NCI-H2081 (cell line): ENCODE measurements around the gene FNDC11.

Source experiments
- DNase-seq, 2 experiments: peaks; one replicate each; lab custom pipeline; 2025; lab: John Stamatoyannopoulos, UW

FNDC11 gene

DNA sequence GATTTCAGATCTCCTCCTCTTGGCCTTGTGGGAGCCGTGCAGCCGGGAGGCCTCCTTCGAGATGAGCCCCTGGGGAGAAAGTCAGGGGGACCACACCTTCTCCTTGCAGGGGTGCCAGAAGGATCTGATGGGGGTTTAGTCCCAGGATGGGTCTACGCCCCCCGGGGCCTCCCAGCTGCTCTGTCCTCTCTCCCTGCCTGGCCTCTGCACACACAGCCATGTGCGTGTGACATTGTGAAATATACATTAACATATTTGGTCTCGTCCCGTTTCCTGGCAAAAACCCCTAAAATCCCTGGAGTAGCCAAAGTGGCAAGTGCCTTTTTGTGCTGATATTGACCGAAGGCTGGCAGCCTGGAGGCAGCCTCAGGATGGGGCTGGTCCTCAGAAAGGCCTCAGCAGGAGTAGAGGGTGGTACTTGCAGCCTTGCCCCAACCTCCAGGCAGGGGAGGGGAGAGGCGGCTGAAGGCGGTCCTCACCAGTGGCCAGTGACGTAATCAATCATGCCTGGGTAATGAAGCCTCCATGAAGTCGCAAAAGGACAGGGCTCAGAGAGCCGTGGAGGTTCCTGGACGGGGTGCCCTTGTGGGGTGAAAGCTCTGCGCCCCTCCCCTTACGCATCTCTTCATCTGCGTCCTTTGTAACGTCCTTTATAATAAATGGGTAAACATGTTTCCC lies 25.2 kb downstream of the FNDC11 start:
- DNase-seq = no peak

DNA sequence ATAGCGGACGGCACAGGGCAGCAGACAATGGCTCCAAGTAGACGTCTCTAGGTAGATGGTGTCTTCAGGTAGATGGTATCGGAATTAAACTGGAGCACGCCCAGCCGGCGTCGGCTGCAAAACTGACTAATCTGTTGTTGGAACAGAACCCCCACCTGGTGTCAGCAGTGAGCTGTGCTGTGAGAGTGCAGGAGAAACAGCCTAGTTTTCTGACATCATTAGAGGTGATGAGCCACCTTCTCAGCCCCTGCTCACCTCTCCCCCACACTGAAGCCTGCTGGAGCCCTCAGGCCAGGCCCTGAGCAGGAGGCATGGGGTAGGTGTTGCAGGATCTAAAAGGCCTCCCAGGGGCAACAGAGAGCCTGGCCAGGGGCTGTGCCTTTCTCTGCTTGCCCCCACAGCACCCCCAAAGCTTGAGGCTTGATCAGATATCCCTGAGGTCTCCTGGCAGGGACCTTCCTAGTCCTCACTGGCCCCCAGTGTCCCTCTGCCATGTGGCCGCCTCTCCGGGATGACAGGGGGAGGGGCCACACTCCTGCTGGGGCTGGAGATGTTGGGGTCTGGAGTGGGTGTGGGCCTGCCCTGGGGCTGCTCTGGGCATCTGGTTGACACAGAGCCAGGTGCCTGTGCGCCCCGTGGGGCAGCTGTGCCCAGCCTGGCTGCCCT lies 27.0 kb downstream of the FNDC11 start:
- peak in 1 of 2 experiments; percentile 27 for DNase-seq

DNA sequence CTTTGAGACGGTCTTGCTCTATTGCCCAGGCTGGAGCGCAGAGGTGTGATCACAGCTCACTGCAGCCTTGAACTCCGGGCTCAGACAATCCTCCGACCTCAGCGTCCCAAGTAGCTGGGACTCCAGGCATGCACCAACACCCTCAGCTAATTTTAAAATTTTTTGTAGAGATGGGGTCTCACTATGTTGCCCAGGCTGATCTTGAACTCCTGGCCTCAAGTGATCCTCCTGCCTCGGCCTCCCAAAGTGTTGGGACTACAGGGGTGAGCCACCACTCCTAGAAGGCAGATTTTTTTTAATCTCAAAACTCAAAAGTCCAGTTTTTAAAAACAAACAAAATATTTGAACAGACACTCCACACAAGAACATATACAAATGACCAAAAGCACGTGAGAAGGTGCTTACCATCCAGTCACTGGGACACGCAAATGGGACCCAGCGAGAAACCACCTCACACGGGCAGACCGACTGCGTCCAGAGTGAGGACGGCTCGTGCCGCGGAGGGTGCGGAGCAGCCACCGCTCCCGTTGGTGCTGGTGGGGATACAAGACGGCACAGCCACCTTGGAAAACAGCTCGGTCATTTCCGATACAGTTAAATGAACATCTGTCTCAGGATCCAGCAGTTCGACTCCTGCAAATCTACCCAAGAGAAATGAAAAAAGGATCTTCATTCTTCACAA lies 28.6 kb downstream of the FNDC11 start:
- DNase-seq = no peak

DNA sequence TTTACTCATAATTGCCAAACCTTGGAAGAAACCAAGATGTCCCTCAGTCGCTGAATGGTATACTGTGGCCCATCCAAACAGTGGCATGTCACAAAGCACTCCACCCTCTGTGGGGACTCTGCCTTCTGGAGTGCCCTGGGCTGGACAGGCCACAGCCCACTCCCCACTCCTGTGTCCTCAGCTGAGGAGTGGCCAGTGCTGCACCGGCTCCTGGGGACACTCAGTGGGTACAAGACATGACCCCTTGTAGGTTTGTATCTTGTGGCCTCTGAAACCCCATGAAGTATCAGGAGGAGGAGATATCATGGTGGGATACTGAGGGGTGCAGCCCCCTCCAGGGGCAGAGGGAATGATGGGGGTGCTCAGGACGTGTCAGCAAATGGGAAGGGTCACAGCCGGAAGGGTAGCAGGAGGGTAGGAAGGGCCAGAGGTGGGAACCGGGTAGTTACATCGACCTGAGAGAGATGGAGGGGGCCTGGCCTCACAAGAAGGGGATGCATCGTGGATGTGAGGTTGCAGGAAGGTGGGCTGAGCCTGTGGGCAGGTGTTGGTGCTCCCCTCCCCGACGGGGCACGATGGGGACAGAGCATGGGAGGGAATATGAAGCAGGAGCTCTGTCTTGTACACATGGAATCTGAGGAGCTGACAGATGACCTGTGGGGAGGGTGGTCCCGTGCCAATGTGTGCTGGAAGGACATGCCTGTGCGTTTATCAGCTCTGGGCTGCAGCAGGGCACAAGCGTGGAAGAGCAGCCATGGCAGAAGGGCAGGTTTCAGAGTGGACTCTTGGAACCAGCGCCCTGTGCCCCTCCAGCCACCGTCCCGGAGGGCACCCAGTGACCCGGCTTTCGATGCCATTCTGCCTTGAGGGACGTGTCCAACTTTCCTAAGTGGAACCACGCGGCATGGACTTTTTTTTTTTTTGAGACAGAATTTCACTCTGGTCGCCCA lies 31.9 kb downstream of the FNDC11 start:
- DNase-seq = no peak

DNA sequence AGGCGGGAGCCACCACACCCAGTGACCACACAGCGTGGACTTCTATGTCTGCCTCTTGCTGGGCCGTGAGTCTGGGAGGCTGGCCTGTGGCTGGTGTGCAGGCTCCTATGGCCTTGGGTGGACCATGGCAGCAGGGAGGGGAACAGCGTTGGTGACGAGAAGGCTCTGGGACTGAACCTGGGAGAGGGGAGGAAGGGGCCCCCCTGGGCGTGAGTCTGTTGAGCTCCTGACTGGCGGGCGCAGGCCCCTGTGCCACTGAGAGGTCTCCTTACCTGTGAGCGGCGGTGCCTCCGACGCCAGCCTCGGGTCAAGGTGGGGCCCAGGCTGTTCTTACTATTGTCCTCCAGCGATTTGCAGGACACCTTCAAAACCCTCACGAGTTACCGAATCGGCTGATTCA lies 32.8 kb downstream of the FNDC11 start:
- DNase-seq = no peak

DNA sequence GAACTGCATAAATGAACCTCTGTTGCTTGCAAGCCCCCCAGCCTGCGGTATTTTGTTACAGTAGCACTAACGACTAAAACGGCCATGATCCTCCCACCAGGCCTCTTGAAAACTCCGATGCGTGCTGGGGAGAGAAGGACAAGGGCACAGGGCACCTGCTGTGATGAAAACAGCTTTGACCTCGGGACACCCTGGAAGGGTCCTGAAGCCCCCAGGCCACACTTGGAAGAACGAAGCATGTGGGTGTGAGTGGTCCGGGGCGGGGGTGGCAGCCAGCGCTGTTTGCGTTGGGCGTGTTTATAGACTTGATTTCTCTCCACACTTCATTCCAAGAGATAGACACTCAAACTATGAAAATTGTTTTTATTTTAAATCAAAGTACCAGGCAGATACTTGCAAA lies 33.3 kb downstream of the FNDC11 start:
- DNase-seq = no peak

DNA sequence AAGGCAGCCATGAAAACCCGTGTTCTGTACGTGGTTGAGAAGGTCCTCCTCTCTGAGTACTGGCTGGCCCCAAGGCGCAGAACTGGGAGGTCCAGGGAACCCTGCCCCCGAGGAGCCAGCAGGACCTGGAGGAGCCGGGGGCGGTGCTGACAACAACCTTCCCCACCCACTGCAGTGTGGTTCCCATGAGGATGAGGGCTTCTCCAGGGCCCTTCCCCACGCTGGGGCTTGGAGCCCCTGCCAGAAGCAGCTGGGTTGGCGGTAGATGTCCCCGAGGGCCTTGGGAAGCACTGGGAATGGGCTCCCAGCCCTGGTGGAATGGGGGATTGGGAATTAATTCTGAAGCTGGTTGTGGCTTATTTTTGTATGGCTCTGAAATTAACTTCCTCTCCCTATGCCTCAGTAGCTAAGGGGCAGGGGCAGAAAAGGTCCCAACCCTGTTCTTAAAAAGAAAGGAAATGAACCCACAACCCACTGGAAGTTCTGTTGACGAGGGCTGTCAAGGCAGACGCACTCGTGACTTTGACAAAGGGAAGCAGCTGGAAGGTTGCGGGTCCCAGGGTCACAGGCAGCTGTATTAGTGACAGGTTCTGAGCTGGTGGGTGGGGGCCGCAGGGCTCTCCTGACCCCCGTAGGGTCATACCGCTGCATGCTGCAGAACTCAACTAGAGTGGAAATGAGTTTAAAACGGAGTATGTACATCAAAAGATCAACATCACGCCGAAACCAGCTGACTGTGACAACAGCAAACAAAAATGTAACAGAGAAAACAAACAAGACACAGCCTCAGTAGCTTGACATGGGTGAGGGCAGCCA lies 34.0 kb downstream of the FNDC11 start:
- DNase-seq = peak in 1 of 2 experiments; percentile 6

DNA sequence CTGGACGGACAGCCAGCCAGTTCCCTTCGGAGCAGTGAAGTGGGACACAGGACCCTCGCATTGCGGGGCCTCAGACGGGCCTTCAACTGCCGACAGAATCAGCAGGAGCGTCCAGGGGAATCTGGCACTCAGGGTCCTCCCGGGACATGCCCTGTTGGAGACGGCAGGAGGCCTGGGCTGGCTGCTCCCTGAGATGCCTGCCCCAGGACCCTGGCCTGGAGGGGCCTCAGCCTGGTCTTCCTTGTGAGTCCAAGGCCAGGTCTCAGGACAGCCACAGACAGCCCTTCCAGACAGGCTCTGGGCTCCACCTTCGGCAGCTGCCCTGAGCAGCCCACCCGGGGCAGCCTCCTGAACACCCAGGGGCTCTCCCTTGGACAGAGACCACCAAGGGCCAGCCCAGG lies 34.7 kb downstream of the FNDC11 start:
- no peak for DNase-seq

DNA sequence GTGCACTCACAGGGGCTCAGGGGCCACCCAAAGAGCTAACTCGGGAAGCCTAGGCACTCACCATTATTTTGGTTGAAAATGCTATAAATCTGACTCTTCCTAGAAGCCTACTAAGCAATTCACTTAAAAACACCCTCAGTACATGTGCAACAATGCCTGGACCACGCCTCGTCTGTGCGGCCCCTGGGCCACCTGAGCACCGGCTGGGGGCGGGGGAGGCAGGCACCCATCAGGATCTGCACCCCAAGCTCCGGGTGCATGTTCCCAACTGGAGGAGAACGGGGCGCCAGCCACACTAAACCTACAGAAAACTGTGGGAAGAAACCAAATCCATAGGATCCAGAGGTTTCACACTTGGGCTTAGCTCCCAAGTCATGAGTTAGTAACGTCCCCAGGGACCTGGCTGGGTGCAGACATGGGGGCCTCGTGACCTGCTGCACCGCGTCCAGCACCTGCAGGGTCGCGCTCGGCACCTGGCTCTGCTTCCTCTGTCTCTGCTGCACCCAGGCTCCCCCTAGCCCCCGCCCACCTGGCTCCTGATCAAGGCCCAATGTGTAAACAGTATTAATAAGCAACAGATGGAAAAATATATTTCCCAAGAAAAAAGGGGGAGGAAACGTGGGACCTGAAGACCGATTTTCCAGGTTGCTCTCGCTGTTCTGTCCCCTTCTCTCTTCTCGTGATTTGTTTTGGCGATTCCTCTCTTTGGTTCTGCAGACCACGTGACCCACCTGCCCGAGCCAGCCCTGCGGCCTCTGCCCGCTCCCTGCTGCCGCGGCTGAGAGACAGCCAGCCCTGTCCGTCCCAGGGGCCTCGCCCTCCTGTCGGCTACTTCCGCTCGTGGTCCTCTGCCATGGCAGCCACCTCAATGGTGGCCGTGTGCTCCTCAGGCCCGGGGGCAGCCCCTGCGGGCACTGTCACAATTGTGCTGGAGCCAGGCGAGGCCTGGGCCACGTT lies 35.6 kb downstream of the FNDC11 start:
- DNase-seq = peak in 1 of 2 experiments; percentile 10

DNA sequence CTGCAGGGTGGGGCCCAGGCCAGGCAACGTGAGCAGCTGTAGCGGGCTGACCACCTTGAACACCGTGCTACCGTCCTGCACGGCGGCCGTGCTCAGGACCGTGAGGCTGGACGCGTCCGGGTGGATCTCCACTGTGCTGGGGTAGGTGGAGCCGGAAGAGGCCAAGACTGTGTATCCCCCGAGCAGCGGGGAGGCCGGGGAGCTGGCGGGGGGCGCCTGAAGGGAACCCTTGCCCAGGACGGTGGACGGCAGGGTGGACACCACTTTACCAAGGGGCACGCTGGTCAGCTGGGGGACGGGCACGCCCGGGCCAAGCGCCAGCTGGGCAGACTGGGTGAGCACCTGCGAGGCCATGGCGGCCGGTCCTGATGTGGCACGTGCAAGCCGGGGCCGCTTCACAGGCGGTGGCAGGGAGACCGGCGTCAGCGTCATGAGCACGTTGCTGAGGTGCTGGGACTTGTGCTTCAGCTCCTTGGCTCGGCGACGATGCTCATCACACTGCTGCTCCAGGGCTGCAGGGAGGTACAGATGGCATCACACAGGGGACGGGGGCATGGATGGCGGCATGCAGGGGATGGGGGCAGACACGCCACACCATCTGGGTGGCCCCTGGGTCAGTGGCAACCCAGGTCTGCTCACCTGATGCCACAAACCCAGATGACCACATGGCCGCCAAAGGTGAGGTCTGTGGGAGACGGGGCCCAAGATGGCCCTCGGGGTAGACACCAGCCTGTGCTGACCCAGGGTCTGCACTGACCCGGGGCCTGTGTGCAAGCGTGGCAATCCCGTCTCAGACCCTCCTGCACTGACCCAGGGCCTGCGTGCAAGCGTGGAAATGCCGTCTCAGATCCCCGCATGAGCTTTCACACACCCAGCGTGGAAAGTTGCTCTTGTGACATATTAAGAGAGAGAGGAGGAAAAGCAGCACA lies 36.5 kb downstream of the FNDC11 start:
- no peak for DNase-seq

DNA sequence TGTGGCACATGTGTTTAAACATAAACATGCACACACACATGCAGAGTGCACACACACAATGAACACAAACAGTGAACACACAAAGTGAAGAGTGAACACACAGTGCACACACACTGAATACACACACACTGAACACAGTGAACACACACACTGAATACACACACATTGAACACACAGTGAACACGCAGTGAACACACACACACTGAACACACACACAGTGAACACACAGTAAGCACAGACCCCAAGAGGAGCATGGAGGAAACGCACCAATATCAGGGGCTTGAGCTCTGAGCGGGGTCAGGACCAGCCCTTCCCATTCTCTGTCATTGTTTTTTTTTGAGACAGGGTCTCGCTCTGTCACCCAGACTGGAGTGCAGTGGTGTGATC lies 37.2 kb downstream of the FNDC11 start:
- no peak for DNase-seq

DNA sequence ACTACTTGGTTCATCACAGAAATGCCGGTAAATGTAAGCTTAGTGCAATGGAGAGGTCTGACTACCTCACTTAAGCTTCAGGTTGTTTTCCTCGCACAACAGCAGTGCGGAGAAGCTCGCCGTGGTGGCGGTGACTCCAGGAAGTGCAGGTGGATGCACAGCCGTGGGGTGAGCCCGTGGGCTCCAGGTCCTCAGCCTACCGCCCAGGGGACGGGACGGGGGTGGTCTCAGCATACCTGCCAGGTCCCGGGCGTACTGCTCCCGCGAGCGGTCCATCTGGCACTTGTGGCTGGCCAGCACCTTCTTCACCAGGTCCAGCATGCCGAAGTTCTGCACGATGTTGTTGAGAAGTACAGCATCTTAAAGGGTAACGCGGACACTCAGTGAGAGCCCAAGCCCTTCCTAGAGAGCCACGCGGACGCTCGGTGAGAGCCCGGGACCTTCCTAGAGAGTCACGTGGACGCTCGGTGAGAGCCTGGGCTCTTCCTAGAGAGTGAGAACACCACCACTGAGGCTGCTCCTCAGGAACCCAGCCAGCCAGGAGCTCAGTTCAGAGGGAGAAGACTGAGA lies 37.9 kb downstream of the FNDC11 start:
- no peak for DNase-seq

DNA sequence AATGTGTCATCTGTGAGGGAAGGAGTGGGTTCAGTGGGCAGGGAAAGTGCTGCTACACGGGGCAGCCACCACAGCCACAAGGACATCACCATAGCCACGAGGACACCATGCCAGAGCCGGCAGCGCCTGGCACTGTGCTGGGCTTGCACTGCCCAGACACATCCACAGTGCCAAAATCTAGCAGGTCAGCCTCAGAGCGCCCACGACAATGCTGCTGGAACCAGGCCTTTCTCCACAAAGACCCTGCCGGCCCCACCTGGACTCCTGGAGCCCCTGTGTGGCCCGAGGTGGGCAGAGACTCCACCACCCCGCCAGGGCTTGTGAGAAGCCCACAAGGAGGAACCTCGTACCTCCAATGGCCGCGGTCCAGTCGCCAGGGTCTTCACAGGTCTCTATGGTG lies 38.7 kb downstream of the FNDC11 start:
- no peak for DNase-seq

DNA sequence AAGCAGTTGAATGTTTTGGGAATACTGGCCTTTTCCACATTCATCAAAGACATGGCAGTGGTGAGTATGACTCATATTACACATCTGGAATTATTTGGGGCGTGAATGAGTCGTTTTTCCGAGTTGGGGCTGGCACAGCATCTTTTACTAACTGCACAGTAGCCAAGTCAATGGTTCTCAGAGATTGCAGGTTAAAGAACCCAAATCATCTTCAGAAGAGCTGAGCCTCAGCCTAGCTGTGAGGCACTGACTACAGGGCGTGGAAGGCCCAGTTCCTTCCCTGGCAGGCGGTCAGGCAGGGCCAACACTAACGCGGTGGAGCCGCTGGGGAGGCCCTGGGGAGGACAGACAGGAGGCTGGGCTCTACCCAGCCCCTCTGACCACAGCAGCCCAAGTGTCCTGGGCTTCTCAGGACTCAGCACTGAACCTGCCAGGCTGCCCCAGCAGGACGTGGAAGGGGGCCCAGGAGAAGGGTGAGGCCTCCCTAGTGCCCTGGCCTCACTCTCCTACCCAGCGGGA lies 40.1 kb downstream of the FNDC11 start:
- DNase-seq = no peak

DNA sequence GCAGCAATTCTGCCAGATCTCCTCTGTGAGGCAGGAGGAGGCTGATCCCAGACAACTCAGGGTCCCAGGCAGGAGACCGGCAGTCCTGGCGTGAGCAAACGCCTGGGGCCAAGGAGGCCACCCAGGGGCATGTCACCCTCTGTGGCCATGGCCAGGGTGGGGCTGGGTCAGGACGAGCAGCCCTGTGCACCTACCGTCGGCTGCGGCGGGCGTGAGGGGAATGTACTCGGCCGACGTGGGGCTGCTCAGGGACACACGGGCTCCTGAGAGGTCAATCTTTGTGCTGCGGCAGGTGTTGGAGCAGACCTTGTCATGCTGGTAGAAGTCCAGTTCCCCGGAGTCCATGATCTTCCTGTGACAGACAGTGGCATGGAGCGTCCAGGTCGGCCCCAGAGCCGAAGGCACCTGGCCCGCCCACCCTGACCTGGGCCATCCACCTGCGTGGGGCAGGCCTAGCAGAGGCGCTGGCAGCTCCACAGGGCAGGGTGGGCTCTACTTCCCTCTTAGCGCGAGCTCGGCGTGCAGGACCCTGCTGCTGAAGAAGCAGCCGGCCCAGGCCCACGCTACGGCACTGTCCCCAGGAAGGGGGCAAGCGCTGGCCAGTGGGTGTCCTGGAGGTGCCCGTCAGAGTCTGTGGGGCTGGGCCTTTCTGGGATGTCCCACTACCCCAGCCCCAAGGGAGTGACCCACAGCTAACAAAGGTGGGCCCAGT lies 41.6 kb downstream of the FNDC11 start:
- no peak for DNase-seq

DNA sequence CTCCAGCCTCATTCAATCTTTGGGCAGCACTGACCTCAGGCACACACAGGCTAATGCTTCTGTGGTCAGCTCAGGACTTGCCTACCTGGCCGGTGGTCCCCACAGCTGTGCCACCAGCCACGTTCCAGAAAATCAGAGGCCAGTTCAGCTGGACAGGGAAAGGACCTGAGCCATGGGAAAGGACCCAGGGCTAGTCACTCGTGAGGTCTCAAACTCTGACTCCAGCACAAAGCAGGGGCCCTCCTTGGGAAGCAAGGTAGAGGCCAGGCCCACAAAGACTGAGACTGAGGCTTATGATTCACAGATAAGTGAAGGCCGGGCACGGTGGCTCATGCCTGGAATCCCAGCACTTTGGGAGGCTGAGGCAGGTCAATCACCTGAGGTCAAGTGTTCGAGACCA lies 42.5 kb downstream of the FNDC11 start:
- DNase-seq = no peak

DNA sequence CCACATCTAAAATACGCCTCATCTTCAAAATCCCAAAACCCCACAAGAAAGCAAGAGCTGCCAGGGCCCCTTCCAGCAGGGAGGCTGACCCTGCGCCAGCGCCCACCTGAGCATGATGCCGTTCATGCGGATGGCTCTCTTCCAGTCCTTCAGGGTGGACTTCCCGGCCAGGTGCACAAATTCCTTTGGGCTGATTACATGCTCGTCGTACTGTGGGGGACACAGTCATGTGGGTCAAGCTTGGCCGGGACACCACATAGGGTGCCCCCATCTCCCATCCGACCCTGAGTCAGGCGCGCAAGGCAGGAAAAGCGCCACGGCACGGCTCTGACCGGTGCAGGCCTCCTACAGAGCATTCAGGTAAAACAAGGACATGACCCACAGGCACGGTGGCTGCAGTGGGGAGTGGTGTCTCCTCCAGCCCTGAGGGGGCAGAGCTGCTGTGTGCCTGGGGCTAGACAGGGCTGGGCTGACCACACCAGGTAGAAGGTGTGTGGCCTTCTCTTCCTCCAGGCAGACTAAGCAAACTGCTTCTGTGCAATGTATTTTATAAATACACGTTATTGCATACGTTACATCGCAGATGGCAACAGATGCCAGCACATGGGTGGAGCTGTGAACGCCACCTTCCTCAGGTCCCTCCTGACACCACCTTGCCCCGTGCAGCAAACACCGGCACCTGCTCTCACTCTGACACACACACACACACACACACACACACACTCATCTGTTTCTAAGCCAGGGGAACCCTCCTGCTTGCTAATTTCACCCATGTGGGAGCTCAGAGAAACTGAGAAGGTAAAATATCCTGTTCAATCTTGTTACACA lies 43.9 kb downstream of the FNDC11 start:
- no peak for DNase-seq
